Measurements from ENCODE around the gene GALNT2. TPM values are rescaled to one million over a fixed set of nuclear protein-coding genes. Genes with fewer than 3 reads are reported as not detected.

GALNT2 gene
- total RNA-seq, 2 donors from 2014 or later, result 47.4 to 67.3 TPM

DNA sequence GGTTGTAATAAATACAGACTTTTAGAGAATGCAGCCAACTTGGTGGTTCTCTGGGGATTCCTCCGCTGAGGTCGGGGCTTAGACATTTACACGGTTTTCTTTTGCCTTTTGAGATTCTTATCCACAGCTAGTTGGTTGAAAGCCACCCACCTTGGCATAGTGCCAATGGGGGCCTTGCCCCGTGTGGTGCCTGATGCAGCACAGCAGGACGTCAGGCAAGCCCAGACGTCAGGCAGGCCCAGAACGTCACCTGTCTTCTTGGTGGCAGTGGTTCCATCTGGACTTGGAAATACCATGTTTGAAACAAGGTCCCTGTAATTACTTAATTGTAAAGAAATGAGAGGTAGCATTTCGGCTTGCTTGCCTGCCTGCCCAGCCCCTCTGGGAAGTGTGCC lies 78.5 kb downstream of the GALNT2 start:
- intact Hi-C loops (cut with DNase I), result no loop called here
- H3K27ac ChIP-seq, result no peak overlapping the region
- H3K9me3 ChIP-seq, result no peaks in the 10 kb centered on the region
- no peak for TF ChIP-seq CTCF (IDR thresholded peaks at IDR 0.05)
- no peak overlapping the region for H3K9ac ChIP-seq (ENCODE audit: low read depth in 2 of 2, low read length in 2 of 2)
- no peak for DNase-seq
- H3K36me3 ChIP-seq, result no peaks in the 10 kb centered on the region
- peaks cover 4% of the 10 kb centered on the region for H3K4me1 ChIP-seq
- no peak overlapping the region for H3K4me3 ChIP-seq
- H3K27me3 ChIP-seq, result no peaks in the 10 kb centered on the region

- H3K36me3 ChIP-seq, result no peaks in the 10 kb centered on the region
- H3K4me1 ChIP-seq, result no peaks in the 10 kb centered on the region
- DNase-seq, result no peak
- H3K9ac ChIP-seq (ENCODE audit: low read depth in 2 of 2, low read length in 2 of 2), result no peak overlapping the region
- intact Hi-C loops (cut with DNase I), result no loop called here
- no peak overlapping the region for H3K27ac ChIP-seq
- H3K4me3 ChIP-seq, result no peak overlapping the region
- no peaks in the 10 kb centered on the region for H3K9me3 ChIP-seq
- TF ChIP-seq CTCF (IDR thresholded peaks at IDR 0.05), result no peak
- no peaks in the 10 kb centered on the region for H3K27me3 ChIP-seq
Observed at GRCh38 chr1:230145953-230146476, 79.0 kb downstream of the GALNT2 start.

GRCh38 chr1:230146709-230147108 lies 79.7 kb downstream of the GALNT2 start:
- intact Hi-C loops (cut with DNase I), result no loop called here
- H3K27ac ChIP-seq, result no peak overlapping the region
- no peaks in the 10 kb centered on the region for H3K9me3 ChIP-seq
- no peak overlapping the region for H3K9ac ChIP-seq (ENCODE audit: low read depth in 2 of 2, low read length in 2 of 2)
- TF ChIP-seq CTCF (IDR thresholded peaks at IDR 0.05), result no peak
- H3K4me3 ChIP-seq, result no peak overlapping the region
- H3K36me3 ChIP-seq, result no peaks in the 10 kb centered on the region
- H3K27me3 ChIP-seq, result no peaks in the 10 kb centered on the region
- no peaks in the 10 kb centered on the region for H3K4me1 ChIP-seq
- DNase-seq, result no peak

DNA sequence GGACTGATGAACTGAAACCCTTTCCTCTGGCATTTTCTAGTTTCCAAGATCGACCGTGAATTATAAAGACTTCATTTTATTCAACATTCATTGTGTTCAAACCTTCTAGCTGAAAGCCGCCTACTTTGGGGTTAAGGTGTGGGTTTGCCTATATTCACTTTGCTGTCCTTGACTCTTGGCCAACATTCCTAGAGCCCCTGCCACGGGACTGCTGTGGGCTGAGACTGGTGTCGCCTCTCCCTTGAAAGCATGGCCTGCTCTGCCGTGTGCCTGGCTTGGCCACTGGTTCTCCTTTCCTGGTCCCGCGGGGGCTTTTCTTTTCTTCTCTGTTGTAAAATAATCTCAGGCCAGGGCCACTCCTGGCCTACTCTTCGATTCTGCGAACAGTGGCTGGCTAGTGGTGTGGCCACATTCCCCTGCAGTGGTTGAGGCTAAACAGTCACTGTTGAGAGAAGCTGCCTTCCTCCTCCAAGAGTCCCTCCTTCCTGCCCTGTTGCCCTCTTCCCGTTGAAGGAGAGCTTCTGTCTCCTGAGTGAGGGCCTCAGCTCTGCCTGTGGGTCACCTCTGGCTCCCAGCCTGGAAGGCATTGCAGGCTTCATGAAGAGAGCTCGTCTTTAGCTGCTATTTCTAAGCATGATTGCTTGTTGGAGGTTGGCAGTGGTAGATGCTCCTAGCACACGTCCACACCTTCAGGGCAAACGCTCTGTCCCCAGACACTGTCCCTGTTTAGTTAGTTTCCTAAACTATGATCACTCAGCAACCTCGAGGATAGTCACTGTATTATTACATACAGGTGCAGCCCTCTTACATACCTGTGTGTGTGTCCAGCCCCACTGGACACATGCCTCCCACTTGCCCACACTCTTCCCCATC lies 80.5 kb downstream of the GALNT2 start:
- no peak overlapping the region for H3K27ac ChIP-seq
- no peak overlapping the region for H3K4me3 ChIP-seq
- no peak for TF ChIP-seq CTCF (IDR thresholded peaks at IDR 0.05)
- no peaks in the 10 kb centered on the region for H3K4me1 ChIP-seq
- H3K36me3 ChIP-seq, result no peaks in the 10 kb centered on the region
- H3K9ac ChIP-seq (ENCODE audit: low read depth in 2 of 2, low read length in 2 of 2), result no peak overlapping the region
- intact Hi-C loops (cut with DNase I), result no loop called here
- H3K9me3 ChIP-seq, result no peaks in the 10 kb centered on the region
- no peaks in the 10 kb centered on the region for H3K27me3 ChIP-seq
- no peak for DNase-seq

GRCh38 chr1:230148126-230148652 lies 81.2 kb downstream of the GALNT2 start:
- no peak overlapping the region for H3K4me3 ChIP-seq
- H3K4me1 ChIP-seq, result no peaks in the 10 kb centered on the region
- H3K9ac ChIP-seq (ENCODE audit: low read depth in 2 of 2, low read length in 2 of 2), result no peak overlapping the region
- DNase-seq, result no peak
- intact Hi-C loops (cut with DNase I), result no loop called here
- TF ChIP-seq CTCF (IDR thresholded peaks at IDR 0.05), result no peak
- H3K27me3 ChIP-seq, result no peaks in the 10 kb centered on the region
- H3K9me3 ChIP-seq, result no peaks in the 10 kb centered on the region
- no peaks in the 10 kb centered on the region for H3K36me3 ChIP-seq
- H3K27ac ChIP-seq, result no peak overlapping the region

Data from colonic mucosa (tissue), 4 donors.